Vagina (tissue), 2 donors: Measurements from ENCODE around the gene MAP7.

ENCODE experiments used
- CTCF ChIP-seq, 3 experiments: fragments of 450-650 bp in 2 of 3; fragments of 200-600 bp in 1 of 3; sonication (generic) in 1 of 3; IDR thresholded peaks; one replicate each; pipeline ENCODE4 v1.5.1; 2017 to 2019; ENCODE audit warnings: antibody characterized with exemption in 3 of 3, mild to moderate bottlenecking in 2 of 3, moderate library complexity in 2 of 3
- POLR2A ChIP-seq, 2 donors: fragments of 450-650 bp; IDR thresholded peaks; one replicate each; pipeline ENCODE4 v1.6.1; 2017; ENCODE audit warnings: antibody characterized with exemption in 2 of 2, mild to moderate bottlenecking in 2 of 2, moderate library complexity in 2 of 2
- POLR2AphosphoS5 ChIP-seq, 2 donors: sonication (generic); formaldehyde crosslinking; IDR thresholded peaks; one replicate each; pipeline ENCODE4 v1.9.0; 2017; ENCODE audit warnings: antibody characterized with exemption in 2 of 2, mild to moderate bottlenecking in 2 of 2, low read depth in 1 of 2; ENCODE audit not compliant: insufficient read depth in 1 of 2

GRCh38 chr6:136463743-136464142 is 86.5 kb downstream of the MAP7 start:
- TF ChIP-seq CTCF (IDR thresholded peaks at IDR 0.05), result no peak
- TF ChIP-seq POLR2A (IDR thresholded peaks at IDR 0.05), result no peak
- no peak for TF ChIP-seq POLR2AphosphoS5 (IDR thresholded peaks at IDR 0.05; ENCODE audit: insufficient read depth in 1 of 2, low read depth in 1 of 2)
